HUES64 (cell line): ENCODE data around the gene DGLUCY.

Source experiments
- H3K27ac ChIP-seq: 2 replicates; pipeline ENCODE4 v1.7.0; 2013; ENCODE audit warnings: low read depth, low read length, inconsistent platforms
- H3K27me3 ChIP-seq: 2 replicates; pipeline ENCODE4 v1.6.1; 2013; ENCODE audit warnings: mild to moderate bottlenecking, low read length; ENCODE audit not compliant: insufficient read depth
- H3K36me3 ChIP-seq: 2 replicates; pipeline ENCODE4 v1.6.1; 2013; ENCODE audit warnings: mild to moderate bottlenecking, low read length; ENCODE audit not compliant: insufficient read depth
- H3K4me1 ChIP-seq: 2 replicates; pipeline ENCODE4 v1.6.1; 2013; ENCODE audit warnings: mild to moderate bottlenecking, low read length, moderate library complexity; ENCODE audit not compliant: insufficient read depth
- H3K4me3 ChIP-seq: 2 replicates; pipeline ENCODE4 v1.5.1; 2013; ENCODE audit warnings: mild to moderate bottlenecking, low read length, moderate library complexity
- H3K9ac ChIP-seq: 2 replicates; pipeline ENCODE4 v1.6.1; 2013; ENCODE audit warnings: mild to moderate bottlenecking, low read depth, low read length
- H3K9me3 ChIP-seq: 2 replicates; pipeline ENCODE4 v1.6.1; 2013; ENCODE audit warnings: low read depth, low read length; ENCODE audit not compliant: insufficient read depth
- WGBS: fragments of 150-250, 120-280 bp; methylation state at CpG from one replicate; pipeline ENCODE4 v1.1.7; 2013; ENCODE audit warnings: missing lambda C conversion rate; 5-methylcytosine and 5-hydroxymethylcytosine counted together

The DGLUCY gene

DNA sequence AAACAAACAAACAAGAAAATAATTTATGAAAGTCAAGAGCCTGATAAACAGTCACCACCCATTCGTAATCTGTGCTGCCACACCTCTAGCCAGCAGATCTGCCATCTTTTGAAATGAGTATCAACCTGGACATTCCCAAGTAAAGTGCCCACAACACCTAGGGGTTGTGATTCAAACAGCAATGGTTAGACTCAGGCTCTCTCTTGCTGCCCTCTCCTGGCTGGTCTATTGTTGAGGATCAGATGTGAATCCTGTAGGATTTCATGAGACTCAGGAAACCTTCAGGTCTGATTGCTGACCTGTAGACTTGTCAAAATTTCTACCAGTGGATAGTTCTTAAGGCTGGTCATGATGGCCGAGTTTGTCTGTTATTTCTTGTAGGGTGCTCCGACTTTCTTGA is 26.8 kb downstream of the DGLUCY start:
- Histone ChIP-seq H3K4me1 (no peaks in the 10 kb centered on the region), H3K9ac (no peak overlapping the region), H3K27ac (no peak overlapping the region), H3K4me3 (no peak overlapping the region), H3K36me3 (peaks cover 7% of the 10 kb centered on the region; the same call in 1 of the 2 replicates), H3K27me3 (no peaks in the 10 kb centered on the region), H3K9me3 (no peaks in the 10 kb centered on the region)
- WGBS = 83% methylated on average over 3 of the region's 3 CpGs

GRCh38 chr14:91142214-91142668 is 28.4 kb downstream of the DGLUCY start:
- 91% methylated on average over 1 of the region's 1 CpG for whole genome bisulfite sequencing
- no peak overlapping the region for H3K4me3 ChIP-seq
- H3K27me3 ChIP-seq = no peaks in the 10 kb centered on the region
- H3K9me3 ChIP-seq = no peaks in the 10 kb centered on the region
- peaks cover 14% of the 10 kb centered on the region; the same call in 1 of the 2 replicates for H3K36me3 ChIP-seq
- no peak overlapping the region for H3K9ac ChIP-seq
- no peak overlapping the region for H3K27ac ChIP-seq
- H3K4me1 ChIP-seq = no peaks in the 10 kb centered on the region

DNA sequence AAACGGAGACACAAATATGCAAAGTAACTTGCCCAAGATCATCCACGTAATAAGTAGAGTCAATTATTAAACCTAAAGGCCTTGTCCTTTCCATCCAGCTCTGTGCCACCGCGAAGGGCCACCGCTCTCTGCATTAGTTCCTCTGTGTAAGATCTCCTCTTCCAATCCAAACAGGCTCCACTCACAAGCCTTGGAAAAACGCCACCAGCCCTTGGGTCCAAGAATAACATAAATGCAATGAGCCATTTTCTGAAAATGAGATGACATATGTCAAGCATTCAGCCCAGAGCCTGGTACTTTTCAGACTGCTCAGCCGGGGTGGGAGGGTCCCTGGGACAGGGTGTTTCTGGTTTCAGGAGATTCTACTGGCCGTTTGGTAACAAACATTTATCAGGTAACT is 30.0 kb downstream of the DGLUCY start:
- no peaks in the 10 kb centered on the region for H3K27me3 ChIP-seq
- 90% methylated on average over 8 of the region's 8 CpGs for WGBS
- H3K4me3 ChIP-seq = no peak overlapping the region
- H3K9ac ChIP-seq = no peak overlapping the region
- no peaks in the 10 kb centered on the region for H3K9me3 ChIP-seq
- no peaks in the 10 kb centered on the region for H3K4me1 ChIP-seq
- H3K27ac ChIP-seq = no peak overlapping the region
- H3K36me3 ChIP-seq = peaks cover 21% of the 10 kb centered on the region; the same call in 1 of the 2 replicates

- no peak overlapping the region for H3K27ac ChIP-seq
- no peak overlapping the region for H3K9ac ChIP-seq
Measured at GRCh38 chr14:91144425-91145145, 30.7 kb downstream of the DGLUCY start.

DNA sequence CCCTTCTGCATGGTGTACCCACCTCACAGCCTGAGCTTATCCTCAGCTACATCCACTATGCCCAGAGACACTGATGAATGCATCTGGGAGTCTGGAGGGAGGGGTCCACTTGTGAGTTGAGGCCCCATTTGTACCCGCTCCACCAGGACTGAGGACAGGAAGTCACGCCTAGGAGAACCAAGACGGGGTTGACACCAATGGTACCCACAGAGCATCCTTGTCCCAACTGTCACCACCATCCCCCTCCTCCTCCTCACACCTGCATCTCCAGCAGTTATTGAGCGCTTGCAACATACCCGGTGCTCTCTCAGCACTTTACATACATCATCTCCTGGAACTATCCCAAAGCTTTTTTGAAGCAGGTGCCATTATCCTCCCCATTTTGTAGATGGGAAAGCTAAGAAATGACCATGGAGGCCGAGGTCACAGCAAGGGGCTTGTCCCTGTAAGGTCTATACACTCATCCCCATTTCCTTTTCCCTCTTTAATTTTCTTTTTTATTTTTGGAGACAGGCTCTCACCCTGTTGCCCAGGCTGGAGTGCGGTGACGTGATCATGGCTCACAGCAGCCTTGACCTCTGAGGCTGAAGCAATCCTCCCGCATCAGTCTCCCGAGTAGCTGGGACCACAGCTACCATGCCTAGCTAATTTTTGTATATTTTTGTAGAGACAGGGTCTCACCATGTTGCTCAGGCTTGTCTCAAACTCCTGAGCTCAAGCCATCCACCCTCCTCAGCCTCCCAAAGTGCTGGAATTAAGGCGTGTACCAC is 31.7 kb downstream of the DGLUCY start:
- WGBS = 96% methylated on average over 11 of the region's 11 CpGs
- Histone ChIP-seq H3K9ac (no peak overlapping the region), H3K9me3 (no peaks in the 10 kb centered on the region), H3K27me3 (no peaks in the 10 kb centered on the region), H3K36me3 (peaks cover 21% of the 10 kb centered on the region; the same call in 1 of the 2 replicates), H3K4me3 (no peak overlapping the region), H3K27ac (no peak overlapping the region), H3K4me1 (no peaks in the 10 kb centered on the region)

More at GRCh38 chr14:91144425-91145145, 30.7 kb downstream of the DGLUCY start:
- WGBS = 95% methylated on average over 4 of the region's 5 CpGs
- Histone ChIP-seq H3K9me3 (no peaks in the 10 kb centered on the region), H3K4me3 (no peak overlapping the region), H3K36me3 (peaks cover 21% of the 10 kb centered on the region; the same call in 1 of the 2 replicates), H3K27me3 (no peaks in the 10 kb centered on the region), H3K4me1 (no peaks in the 10 kb centered on the region)

DNA sequence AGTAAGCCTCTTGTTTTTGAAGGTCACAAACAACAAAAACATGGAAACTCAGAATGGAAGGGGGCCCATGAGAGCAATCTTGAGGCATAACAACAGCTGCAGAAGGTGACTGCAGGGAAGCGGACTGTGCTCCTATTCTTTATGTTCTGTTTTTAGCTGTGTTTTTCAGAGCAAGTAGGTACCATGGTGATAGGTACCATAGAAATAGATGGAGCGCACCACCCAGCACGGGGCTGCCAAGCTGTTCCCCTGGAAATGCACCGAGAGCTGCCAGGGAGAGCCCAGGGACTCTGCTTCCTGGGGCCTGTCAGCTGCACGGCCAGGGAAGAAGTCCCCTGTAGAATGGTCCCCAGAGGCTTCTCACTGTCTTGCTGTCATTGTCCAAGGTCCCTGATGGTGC is 32.8 kb downstream of the DGLUCY start:
- no peak overlapping the region for H3K27ac ChIP-seq

GRCh38 chr14:91149462-91149861 is 35.6 kb downstream of the DGLUCY start:
- Histone ChIP-seq H3K36me3 (peaks cover 21% of the 10 kb centered on the region; the same call in 1 of the 2 replicates), H3K9me3 (no peaks in the 10 kb centered on the region), H3K4me3 (no peak overlapping the region), H3K27me3 (no peaks in the 10 kb centered on the region), H3K9ac (no peak overlapping the region), H3K4me1 (no peaks in the 10 kb centered on the region), H3K27ac (no peak overlapping the region)
- 95% methylated on average over 6 of the region's 6 CpGs for WGBS

More for the DNA sequence above, 32.8 kb downstream of the DGLUCY start:
- 93% methylated on average over 5 of the region's 5 CpGs for WGBS
- H3K4me3 ChIP-seq = no peak overlapping the region
- H3K36me3 ChIP-seq = peaks cover 21% of the 10 kb centered on the region; the same call in 1 of the 2 replicates
- H3K9me3 ChIP-seq = no peaks in the 10 kb centered on the region
- no peak overlapping the region for H3K9ac ChIP-seq
- H3K4me1 ChIP-seq = no peaks in the 10 kb centered on the region
- no peaks in the 10 kb centered on the region for H3K27me3 ChIP-seq

GRCh38 chr14:91152499-91152898 is 38.6 kb downstream of the DGLUCY start:
- H3K9ac ChIP-seq = no peak overlapping the region
- H3K27me3 ChIP-seq = no peaks in the 10 kb centered on the region
- H3K4me3 ChIP-seq = no peak overlapping the region
- H3K9me3 ChIP-seq = no peaks in the 10 kb centered on the region
- H3K36me3 ChIP-seq = 0 out of 2 replicates have a peak, but pooled peaks cover 7% of the 10 kb centered on the region
- H3K4me1 ChIP-seq = no peaks in the 10 kb centered on the region
- WGBS = 88% methylated on average over 2 of the region's 2 CpGs
- H3K27ac ChIP-seq = no peak overlapping the region

DNA sequence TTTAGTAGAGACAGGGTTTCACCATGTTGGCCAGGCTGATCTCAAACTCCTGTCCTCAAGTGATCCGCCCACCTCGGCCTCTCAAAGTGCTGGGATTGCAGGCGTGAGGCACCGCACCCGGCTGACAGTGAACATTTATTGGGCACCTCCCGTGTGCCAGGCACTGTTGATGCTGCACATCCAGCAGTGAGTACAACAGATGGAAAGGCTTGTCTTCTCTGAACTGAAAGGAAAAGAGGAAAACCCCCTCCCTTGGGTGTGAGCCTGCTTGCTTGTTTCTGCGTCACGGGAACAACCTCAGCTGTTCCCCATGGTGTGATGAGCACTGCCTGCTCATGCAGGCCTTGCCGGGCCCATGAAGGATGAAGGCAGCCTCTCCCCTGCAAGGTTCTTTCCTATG is 39.5 kb downstream of the DGLUCY start:
- whole genome bisulfite sequencing = 96% methylated on average over 9 of the region's 9 CpGs
- Histone ChIP-seq H3K9me3 (no peaks in the 10 kb centered on the region), H3K27ac (no peak overlapping the region), H3K4me1 (no peaks in the 10 kb centered on the region), H3K36me3 (0 out of 2 replicates have a peak, but pooled peaks cover 6% of the 10 kb centered on the region), H3K9ac (no peak overlapping the region), H3K27me3 (no peaks in the 10 kb centered on the region), H3K4me3 (no peak overlapping the region)

DNA sequence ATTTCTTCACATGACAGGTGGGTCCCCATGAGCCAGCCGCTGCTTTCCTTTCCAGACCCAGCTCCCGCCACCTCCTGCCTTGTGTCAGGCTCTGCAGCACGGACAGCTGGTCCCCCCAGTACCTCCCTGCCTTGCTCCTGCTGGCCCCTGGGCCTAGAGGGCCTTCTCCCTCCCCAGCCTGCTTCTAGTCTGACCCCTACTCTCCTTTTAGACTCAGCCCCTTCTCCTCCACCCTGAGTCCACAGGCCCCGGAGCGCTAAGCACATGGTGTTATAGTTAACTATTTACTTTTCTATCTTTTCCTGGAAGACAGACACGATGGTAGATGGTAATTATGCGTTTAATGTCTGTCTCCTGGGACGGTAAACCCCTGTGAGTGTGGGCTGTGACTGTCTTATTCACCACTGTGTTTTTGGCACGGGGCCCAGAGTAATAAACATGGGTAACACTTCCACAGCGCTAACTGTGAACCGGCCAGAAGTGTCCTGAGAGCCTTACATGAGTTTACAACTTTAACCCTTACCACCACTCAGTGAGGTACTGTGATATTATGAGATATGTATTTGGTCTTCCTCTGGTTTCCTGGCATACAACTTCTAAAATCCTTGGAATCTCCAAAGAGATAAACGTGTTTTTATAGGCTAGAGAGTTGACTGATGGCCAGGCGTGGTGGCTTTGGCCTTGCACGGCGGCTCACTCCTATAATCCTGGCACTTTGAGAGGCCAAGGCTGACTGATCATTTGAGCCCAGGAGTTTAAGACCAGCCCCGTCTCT is 41.2 kb downstream of the DGLUCY start:
- 91% methylated on average over 12 of the region's 16 CpGs for WGBS
- H3K36me3 ChIP-seq = peaks cover 12% of the 10 kb centered on the region; the same call in 1 of the 2 replicates
- no peak overlapping the region for H3K27ac ChIP-seq
- H3K27me3 ChIP-seq = no peaks in the 10 kb centered on the region
- no peak overlapping the region for H3K4me3 ChIP-seq
- no peaks in the 10 kb centered on the region for H3K9me3 ChIP-seq
- no peaks in the 10 kb centered on the region for H3K4me1 ChIP-seq
- no peak overlapping the region for H3K9ac ChIP-seq
